Smooth muscle cell (in vitro differentiated cells): ENCODE results near the gene POLL. TPM values are rescaled to one million over a fixed set of nuclear protein-coding genes. Genes with fewer than 3 reads are reported as not detected.

ENCODE experiments used
- DNase-seq: peaks from one replicate; lab custom pipeline; 2025; ENCODE audit not compliant: unreplicated experiment; lab: John Stamatoyannopoulos, UW
- H2AFZ ChIP-seq: fragments of 200-600 bp; sonication (generic); 2 replicates; pipeline ENCODE4 v1.6.0; 2016; ENCODE audit warnings: antibody characterized with exemption, low read depth, mild to moderate bottlenecking
- H3F3A ChIP-seq: fragments of 200-600 bp; sonication (generic); 2 replicates; pipeline ENCODE4 v1.6.0; 2017; ENCODE audit warnings: antibody characterized with exemption, low read depth
- H3K27ac ChIP-seq: fragments of 200-600 bp; sonication (generic); 2 replicates; pipeline ENCODE4 v1.5.1; 2016; ENCODE audit warnings: low read depth, mild to moderate bottlenecking
- H3K27me3 ChIP-seq: fragments of 200-600 bp; sonication (generic); 2 replicates; pipeline ENCODE4 v1.6.1; 2016; ENCODE audit warnings: low read depth, mild to moderate bottlenecking
- H3K36me3 ChIP-seq: fragments of 200-600 bp; sonication (generic); 2 replicates; pipeline ENCODE4 v1.5.1; 2016; ENCODE audit warnings: low read depth
- H3K4me1 ChIP-seq: fragments of 200-600 bp; sonication (generic); 2 replicates; pipeline ENCODE4 v1.5.1; 2016; ENCODE audit warnings: low read depth
- H3K4me2 ChIP-seq: fragments of 200-600 bp; sonication (generic); 2 replicates; pipeline ENCODE4 v1.6.0; 2016; ENCODE audit warnings: mild to moderate bottlenecking
- H3K4me3 ChIP-seq: fragments of 200-600 bp; sonication (generic); 2 replicates; pipeline ENCODE4 v1.5.1; 2016; ENCODE audit warnings: mild to moderate bottlenecking
- H3K79me2 ChIP-seq: fragments of 200-600 bp; sonication (generic); 2 replicates; pipeline ENCODE4 v1.6.0; 2016; ENCODE audit warnings: low read depth, mild to moderate bottlenecking
- H3K9ac ChIP-seq: fragments of 200-600 bp; sonication (generic); 2 replicates; pipeline ENCODE4 v1.6.0; 2016; ENCODE audit warnings: low read depth
- H3K9me3 ChIP-seq: fragments of 200-600 bp; sonication (generic); replicated peaks from 2 replicates; pipeline ENCODE4 v1.5.1; 2016; ENCODE audit warnings: low read depth
- H4K20me1 ChIP-seq: fragments of 200-600 bp; sonication (generic); 2 replicates; pipeline ENCODE4 v1.6.0; 2016; ENCODE audit warnings: low read depth
- WGBS: methylation state at CpG from one replicate; pipeline ENCODE4 v1.1.7; 2016; ENCODE audit warnings: low lambda C conversion rate; 5-methylcytosine and 5-hydroxymethylcytosine counted together
- polyA plus RNA-seq: library from polyadenylated mRNA; unstranded; fragments of >200 nt; fragmentation: Nextera tagmentation; extraction: Ambion mirVana; gene quantifications from 2 replicates; pipeline ENCODE4 v1.2.1, GENCODE V29; 2016
- total RNA-seq: library from RNA; depleted of rRNA; stranded (reverse); fragments of >200 nt; gene quantifications from 2 replicates; pipeline ENCODE4 v1.2.3, GENCODE V29; 2014
- TF ChIP-seq, protein P1 (sequence below): fragments of 200-600 bp; sonication (generic); IDR thresholded peaks from 2 replicates; pipeline ENCODE4 v1.5.1; 2017; ENCODE audit warnings: borderline replicate concordance, mild to moderate bottlenecking, antibody characterized with exemption; ENCODE audit not compliant: insufficient read depth, poor library complexity, severe bottlenecking

The POLL gene
- total and polyA plus RNA-seq, 2 experiments from 2014 or later = 14.6 to 15.1 TPM

DNA sequence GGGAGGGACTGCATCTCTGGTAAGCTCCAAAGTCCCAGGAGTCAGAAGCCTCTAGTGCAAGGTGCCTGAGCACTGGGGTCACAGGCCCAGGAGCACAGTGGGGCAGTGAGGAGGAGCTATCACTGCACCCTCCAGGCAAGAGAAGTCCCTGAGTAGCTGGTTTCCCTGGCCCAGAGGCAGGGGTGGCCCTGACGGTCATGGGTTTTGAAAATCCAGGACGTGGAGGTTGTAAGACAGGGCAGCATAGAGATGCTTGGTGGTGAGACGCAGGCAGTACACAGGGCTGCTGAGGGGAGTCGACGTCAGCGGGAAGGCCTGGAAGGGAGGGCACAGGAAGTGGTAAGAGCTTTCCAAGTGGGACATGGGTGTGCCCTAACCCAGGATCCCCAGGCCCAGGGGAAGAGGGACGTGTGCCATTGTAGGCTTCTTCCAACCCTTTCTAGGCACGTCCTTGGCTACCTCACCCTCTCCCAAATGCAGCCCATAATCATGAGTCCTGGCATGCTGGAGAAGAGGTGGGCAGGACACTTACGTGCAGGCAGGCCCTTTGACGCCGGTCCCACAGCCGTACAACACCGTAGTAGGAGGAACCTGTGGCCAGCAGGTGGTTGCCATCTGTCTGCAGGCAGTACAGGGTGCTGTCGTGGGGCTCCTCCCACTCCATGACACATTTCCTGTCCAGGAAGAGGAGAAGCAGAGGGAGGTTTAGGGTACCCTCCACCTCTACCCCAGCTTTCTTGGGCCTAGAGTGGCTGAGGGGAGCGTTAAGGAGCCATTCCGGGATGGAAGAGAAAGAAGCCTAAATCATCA is 23.2 kb upstream of the POLL start:
- 91% methylated on average over 16 of the region's 16 CpGs for WGBS
- H3K9ac ChIP-seq = no peak overlapping the region
- H3K27ac ChIP-seq = no peak overlapping the region

DNA sequence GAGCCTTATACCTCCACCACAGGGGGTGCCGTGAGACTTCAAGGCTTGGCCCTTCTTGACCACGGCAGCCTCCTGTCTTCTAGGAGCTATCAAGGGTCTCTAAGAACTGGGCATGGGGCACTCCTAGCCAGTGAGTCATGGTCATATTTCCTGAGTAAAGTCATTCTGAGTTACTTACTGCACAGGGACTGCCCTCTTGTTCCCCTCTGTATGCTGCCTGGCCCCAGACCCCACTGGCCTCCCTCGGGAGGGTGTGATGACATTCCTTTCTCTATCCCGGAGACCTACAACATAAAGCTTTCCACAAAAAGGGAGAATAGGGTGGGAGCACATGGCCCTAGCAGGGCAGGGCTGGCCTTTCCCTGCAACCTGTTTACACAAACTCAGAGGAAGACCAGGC is 21.4 kb upstream of the POLL start:
- Histone ChIP-seq H2AFZ (no peak overlapping the region), H3K27ac (no peak overlapping the region), H3K36me3 (no peaks in the 10 kb centered on the region), H4K20me1 (peaks cover 15% of the 10 kb centered on the region), H3K4me2 (no peak overlapping the region), H3K9me3 (no peaks in the 10 kb centered on the region), H3K4me3 (no peak overlapping the region), H3K27me3 (no peaks in the 10 kb centered on the region), H3K4me1 (peaks cover 19% of the 10 kb centered on the region), H3F3A (no peaks in the 10 kb centered on the region), H3K9ac (no peak overlapping the region), H3K79me2 (no peaks in the 10 kb centered on the region)
- TF ChIP-seq, protein P1, sequence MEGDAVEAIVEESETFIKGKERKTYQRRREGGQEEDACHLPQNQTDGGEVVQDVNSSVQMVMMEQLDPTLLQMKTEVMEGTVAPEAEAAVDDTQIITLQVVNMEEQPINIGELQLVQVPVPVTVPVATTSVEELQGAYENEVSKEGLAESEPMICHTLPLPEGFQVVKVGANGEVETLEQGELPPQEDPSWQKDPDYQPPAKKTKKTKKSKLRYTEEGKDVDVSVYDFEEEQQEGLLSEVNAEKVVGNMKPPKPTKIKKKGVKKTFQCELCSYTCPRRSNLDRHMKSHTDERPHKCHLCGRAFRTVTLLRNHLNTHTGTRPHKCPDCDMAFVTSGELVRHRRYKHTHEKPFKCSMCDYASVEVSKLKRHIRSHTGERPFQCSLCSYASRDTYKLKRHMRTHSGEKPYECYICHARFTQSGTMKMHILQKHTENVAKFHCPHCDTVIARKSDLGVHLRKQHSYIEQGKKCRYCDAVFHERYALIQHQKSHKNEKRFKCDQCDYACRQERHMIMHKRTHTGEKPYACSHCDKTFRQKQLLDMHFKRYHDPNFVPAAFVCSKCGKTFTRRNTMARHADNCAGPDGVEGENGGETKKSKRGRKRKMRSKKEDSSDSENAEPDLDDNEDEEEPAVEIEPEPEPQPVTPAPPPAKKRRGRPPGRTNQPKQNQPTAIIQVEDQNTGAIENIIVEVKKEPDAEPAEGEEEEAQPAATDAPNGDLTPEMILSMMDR = no peak
- 56% methylated on average over 4 of the region's 4 CpGs for WGBS
- no peak for DNase-seq

More for the DNA sequence above, 23.2 kb upstream of the POLL start:
- H3K36me3 ChIP-seq = no peaks in the 10 kb centered on the region
- H3K27me3 ChIP-seq = no peaks in the 10 kb centered on the region
- H3F3A ChIP-seq = no peaks in the 10 kb centered on the region
- DNase-seq = no peak
- H4K20me1 ChIP-seq = peaks cover 15% of the 10 kb centered on the region
- H2AFZ ChIP-seq = no peak overlapping the region
- H3K4me2 ChIP-seq = no peak overlapping the region
- no peaks in the 10 kb centered on the region for H3K79me2 ChIP-seq
- peaks cover 30% of the 10 kb centered on the region for H3K4me1 ChIP-seq
- TF ChIP-seq, protein P1 = no peak
- no peak overlapping the region for H3K4me3 ChIP-seq
- H3K9me3 ChIP-seq = no peaks in the 10 kb centered on the region

DNA sequence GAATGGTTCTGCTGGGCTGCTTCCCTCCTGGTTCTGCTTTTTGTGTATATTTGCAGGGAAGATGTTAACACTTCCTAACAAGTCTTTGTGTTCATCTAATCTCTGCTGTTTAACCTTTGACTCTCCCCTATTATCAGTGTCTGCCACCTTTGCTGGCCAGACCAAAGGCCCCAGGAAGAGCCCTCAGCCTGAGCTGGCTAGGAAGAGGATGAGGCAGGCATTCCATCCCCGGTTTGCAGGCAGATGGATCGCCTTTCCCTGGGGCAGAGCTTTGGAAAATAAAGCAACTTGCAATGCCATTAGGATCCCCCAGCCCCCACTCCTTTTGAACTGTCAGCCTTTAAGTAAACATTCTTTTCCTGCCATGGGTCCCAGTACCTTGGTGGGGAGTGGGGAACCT is 19.1 kb upstream of the POLL start:
- no peaks in the 10 kb centered on the region for H3F3A ChIP-seq
- no peak overlapping the region for H3K9ac ChIP-seq
- H3K79me2 ChIP-seq = no peaks in the 10 kb centered on the region
- peaks cover 15% of the 10 kb centered on the region for H4K20me1 ChIP-seq
- no peak for DNase-seq
- H3K4me1 ChIP-seq = peaks cover 11% of the 10 kb centered on the region
- no peaks in the 10 kb centered on the region for H3K27me3 ChIP-seq
- no peak overlapping the region for H3K27ac ChIP-seq
- no peaks in the 10 kb centered on the region for H3K9me3 ChIP-seq
- TF ChIP-seq, protein P1 = no peak
- H3K36me3 ChIP-seq = no peaks in the 10 kb centered on the region
- no peak overlapping the region for H2AFZ ChIP-seq
- H3K4me2 ChIP-seq = no peak overlapping the region
- WGBS = 32% methylated on average over 2 of the region's 2 CpGs
- H3K4me3 ChIP-seq = no peak overlapping the region

DNA sequence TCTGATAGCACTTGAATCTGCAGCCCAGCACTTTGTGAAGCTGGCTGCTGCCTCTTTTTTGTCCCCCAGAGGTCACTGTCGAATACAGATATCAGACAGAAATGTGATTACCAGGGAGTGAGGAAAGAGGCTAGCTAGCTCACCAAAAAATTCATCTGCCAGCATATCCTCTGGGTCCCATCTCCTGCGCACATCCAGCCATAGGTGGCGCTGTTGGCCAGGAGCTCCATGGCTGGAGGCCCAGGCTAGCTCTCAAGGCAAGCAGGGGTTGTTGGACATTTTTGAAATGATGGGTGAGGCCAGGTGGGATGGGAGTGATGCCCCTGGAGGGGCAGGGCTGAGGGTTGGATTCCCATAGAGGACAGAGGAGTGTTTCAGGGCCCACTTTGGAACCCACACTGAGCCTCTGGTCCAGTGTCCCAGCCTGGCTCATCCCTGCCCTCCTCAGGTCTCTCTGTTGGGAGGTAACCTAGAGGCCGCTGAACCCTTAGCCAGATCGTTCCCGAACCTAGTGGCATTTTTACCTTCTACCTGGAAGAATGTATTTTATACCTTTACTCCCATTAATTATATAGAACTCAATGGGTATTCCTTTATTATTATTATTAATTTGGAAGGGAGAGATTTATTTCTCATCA is 14.8 kb upstream of the POLL start:
- peaks cover 10% of the 10 kb centered on the region for H4K20me1 ChIP-seq
- H3K79me2 ChIP-seq = no peaks in the 10 kb centered on the region
- H3F3A ChIP-seq = no peaks in the 10 kb centered on the region
- WGBS = 42% methylated on average over 6 of the region's 6 CpGs
- H3K9me3 ChIP-seq = no peaks in the 10 kb centered on the region
- no peaks in the 10 kb centered on the region for H3K27me3 ChIP-seq
- no peak overlapping the region for H3K4me2 ChIP-seq
- TF ChIP-seq, protein P1 = peak; percentile 74
- H3K36me3 ChIP-seq = no peaks in the 10 kb centered on the region
- H3K9ac ChIP-seq = no peak overlapping the region
- no peak for DNase-seq
- H3K4me3 ChIP-seq = no peak overlapping the region
- no peak overlapping the region for H3K27ac ChIP-seq
- H2AFZ ChIP-seq = no peak overlapping the region
- H3K4me1 ChIP-seq = peaks cover 11% of the 10 kb centered on the region
